DLD1 (cell line): ENCODE results near the gene MLNR.

Experiments
- in situ Hi-C: cut with HindIII; loops from 2 replicates; pipeline ENCODE4 v1.10.0; 2017; ENCODE audit warnings: low sequenced_read_pairs

Gene MLNR

DNA sequence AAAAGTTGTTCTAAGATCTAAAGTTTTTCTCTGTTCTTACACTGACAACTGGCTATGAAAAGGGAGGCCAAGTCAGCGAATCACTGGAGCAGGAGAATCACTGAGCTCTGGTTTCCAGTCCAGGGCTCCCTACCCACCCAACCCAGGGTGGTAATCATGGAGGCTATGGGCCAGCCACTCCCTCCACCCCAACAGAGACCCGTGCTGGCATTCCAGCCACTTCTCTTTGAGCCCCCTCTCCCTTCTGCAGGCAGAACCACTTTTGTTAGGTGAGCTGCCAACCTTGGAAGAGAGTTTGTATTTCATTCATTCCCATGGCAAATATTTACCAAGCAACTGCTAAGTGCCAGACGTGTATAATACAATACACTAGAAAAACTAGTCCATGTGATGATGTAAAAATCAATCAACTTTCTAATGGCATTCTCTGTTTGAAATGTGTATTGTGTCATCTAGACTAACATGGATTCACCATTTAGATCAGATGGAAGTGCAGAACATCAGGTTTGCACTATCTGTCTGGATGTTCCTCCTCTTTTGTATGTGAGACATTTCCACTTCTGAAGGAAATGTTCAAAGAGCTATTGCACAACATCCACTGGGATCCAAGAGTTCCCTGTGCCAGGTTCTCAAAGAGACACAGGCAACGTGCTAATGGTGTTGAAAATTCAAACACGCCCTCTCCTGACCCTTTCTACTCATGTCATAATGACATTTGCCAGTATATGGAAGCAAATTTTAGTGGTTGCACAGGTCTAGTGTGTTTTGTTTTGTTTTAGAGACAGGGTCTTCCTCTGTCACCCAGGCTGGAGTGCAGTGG is 5.3 kb downstream of the MLNR start:
- in situ Hi-C loops, result no loop called here

DNA sequence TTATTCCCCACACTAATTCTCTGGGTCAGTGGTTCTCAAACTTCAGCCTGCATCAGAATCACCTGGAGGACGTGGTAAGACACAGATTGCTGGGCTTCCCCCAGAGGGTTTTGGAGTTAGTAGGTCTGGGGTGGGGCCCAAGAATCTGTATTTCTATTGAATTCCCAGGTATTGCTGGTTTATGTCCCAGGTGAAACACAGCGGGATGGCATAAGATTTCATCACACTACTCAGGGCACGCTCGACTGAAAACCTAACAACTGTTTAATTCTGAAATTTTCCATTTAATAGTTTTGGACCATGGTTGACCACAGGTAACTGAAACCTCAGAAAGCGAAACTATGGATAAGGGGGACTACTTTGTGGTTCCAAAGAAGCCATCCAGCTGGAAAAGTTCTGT is 6.5 kb downstream of the MLNR start:
- in situ Hi-C loops, result no loop called here

DNA sequence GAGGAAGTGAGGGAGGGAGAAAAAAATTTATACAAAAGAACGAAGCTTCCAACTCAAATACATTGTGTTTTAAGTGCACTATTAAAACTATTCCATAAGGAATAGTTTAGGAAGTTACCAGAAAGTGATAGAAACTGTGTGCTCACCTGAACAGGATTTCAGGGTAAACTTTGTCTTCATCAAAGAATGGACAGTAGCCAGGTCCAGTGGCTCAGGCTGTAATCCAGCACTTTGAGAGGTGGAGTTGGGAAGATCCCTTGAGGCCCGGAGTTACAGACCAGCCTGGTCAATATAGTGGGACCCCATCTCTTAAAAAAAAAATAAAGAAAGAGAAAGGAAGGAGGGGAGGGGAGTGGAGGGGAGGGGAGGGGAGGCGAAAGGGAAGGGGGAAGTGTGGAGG is 14.6 kb downstream of the MLNR start:
- in situ Hi-C loops, result no loop called here

DNA sequence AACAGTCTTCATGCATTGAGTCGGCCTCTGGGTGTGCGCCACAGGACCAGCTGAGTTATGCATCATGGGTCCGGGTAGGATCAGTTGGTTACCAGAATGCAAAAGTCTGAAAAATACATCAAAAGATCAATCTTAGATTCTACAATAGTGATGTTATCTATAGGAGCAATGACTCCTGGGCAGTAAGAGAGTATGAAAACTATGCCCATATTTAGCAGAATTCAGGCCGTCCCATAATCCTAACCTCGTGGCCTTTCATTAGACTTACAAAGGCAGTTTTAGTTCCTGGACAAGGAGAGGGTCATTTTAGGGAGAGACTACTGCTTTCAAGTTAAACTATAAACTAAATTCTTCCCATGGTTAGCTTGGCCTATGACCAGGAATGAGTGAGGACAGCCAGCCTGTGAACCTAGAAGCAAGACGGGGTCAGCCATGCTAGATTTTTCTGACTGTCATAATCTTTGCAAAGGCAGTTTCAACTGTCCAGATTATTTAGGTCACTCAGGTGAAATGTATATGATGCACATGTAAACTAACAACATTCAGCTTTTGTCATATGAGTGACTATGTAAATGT is 15.8 kb downstream of the MLNR start:
- in situ Hi-C loops, result no loop called here

DNA sequence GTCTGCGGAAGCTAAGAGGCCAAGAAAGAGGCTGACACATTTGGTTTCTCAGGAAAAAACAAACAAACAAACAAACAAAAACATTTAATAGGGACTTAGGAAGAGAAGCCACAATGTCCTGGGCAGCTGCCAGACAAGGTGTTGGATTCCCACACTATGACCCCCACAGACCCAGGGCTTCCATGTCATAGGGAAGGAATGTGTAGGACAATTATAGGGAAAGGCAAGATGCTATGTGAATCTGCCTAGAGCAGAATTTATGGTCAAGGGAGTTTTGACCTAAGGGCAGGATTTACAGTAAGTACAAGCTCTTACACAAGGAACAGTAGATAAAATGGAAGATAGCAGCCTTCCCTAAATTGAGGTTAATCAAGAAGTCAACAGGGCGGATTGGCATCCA is 18.5 kb downstream of the MLNR start:
- in situ Hi-C loops, result no loop called here

DNA sequence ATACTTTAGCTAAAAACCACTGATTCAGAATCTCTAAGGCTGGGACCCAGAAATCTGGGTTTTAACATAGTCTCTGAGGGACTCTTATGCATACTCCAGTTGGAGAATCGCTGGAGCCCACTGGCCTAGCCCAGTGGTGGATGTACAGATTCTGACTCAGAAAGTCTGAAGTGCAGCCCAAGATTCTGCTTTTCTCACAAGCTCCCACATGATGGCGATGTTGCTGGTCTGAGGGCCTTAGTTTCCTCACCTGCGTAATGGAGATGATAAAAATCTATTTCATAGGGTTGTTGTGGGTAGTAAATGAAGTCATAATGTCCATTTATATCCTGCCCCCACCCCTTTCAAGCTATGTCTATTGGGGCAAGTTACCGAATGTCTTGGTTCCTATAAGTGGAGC is 19.9 kb downstream of the MLNR start:
- in situ Hi-C loops, result no loop called here

DNA sequence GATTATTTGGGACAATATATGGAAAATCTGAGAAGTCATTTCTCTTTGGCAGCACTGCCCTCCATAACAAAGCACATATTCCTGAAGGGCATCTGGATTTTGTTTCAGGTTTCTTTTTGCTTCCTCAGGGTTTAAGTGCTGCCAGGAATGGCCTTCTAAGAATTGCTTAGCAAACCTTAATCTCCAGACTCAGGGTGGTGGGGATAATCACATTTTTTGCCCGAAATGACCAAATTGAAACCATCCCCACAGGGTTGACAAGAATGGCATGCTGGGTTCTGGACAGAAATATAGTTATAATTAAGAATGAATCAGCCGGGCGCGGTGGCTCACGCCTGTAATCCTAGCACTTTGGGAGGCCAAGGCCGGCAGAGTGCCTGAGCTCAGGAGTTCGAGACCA is 21.2 kb downstream of the MLNR start:
- in situ Hi-C loops, result no loop called here

DNA sequence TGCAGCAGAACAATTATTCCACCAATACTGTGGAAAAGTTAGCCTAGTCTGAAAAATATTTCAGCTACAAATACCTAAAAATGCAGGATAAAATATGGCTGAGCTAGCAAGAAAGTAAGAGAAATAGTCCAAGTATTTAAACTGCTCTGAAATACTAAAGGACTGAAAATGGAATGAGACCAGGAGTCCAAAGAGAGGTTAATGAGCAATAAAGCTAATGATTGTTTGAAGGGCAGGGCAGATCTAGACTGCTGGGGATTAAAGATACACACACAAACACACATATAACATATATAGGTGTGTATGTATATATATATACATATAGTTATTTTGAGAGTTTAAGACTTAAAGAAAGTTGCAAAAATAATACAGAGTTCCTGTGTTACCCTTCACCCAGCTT is 25.0 kb downstream of the MLNR start:
- in situ Hi-C loops, result no loop called here

DNA sequence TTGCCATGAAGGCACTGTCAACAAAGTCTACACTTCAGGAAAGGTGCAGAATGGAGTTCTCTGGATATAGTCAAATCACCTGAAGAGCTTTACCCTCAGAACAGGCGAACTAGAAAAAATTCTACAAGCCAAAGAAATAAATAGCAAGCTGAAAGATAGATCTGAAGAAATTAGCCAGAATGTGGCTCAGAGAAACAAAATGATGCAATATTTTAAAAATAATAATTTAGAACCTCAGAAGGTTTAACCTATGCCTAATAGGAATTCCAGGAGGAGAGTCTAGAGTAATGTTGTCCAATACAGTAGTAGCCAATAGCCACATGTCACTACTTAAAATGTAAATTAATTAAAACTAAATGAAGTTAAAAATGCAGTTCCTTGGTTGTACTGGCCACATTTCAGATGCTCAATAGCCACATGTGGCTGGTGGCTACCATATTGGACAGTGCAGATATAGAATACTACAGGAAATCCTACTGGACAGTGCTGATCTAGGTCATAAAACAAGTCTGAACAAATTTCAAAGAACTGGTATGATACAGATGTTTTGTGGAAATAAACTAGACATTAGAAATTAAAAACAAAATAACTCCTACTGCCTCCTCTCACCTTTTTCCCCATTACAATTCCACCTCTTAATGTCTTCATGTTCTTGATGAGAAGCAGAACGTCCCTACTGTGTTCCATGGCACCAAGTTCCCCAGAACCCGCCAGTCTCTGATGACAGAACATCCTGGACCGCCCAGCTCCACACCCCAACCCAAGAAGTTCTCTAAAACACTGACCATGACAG is 26.9 kb downstream of the MLNR start:
- in situ Hi-C loops, result no loop called here

DNA sequence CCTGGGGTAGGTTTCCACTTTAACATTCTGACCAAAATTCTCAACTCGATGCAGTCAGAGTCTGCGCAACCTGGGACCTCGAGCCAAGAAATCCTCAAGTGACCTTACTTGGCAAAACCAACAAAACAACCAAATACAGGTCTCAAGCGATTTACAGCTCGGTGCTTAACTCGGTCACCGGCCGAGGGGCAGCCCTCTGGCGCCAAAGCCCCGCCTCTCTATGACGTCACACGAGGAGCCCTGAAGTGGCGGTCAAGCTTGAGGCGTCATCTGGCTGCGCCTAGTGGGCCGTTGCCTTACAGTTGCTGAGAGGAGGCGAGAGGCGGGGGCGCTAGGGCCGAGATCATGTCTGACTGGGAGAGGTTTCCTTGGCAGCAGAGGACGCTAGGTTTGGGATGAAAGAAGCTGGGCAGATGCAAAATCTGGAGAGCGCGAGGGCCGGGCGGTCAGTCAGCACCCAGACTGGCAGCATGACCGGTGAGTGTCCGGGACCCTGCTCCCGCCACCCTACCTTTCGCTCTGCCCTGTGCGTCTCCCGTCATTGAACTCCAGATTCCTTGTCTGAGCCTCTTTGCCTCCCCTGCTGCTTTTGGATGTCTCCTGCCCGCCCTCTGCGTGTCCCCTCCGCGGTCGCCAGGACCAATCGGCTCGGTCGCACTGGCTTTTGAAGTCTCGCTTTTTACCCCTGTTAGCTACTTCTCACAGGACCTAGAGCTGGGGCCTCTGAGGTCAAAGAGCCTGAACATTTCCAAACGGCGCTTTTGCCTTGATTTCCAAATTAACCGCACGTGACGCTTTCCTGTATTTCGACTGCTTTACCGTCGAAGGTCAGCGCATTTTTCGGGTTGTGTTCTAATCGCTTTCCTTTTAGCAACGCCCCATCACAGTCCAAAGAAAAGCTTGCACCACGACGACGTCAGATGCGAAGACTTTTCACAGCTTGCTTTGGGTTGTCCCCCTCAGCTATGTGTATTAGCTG is 27.8 kb downstream of the MLNR start, which contains the start of gene CDADC1:
Gene CDADC1 (plus strand): TSS at position 283 of the 979 bp plus-strand sequence. CDS start 113 bp downstream, at position 396.
- in situ Hi-C loops, result no loop called here

DNA sequence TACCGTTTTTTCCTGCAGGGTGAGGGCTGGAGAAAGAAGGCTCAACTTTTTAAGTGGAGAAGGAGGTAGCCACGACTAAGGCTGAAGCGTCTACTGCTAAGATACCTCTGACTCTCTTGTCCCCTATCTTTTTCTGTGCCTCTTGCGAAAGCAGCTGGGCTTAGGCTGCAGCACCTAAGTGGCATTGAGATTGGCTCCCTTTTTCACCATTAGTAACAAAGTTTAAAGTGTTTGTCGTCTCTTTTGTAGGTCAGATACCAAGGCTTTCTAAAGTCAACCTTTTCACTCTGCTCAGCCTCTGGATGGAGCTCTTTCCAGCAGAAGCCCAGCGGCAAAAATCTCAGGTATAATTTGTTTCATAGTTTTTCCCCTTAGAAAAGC is 28.5 kb downstream of the MLNR start:
- in situ Hi-C loops, result no loop called here

DNA sequence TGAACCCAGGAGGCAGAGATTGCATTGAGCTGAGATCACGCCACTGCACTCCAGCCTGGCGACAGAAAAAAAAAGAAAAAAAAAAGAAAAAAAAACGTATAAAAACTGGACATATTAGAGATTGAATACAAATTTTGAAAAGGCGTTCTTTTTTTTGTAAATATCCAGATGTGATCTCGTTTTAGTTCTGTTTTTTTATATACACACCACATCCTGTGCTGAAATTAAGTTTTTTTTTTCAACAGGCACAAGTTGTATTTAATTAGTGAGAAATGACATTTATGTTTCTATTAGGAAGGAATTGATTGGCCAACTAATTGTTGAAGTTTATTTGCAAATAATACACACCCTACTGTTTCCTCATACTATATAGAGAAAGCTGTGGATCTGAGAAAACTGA is 31.2 kb downstream of the MLNR start:
- in situ Hi-C loops, result no loop called here

DNA sequence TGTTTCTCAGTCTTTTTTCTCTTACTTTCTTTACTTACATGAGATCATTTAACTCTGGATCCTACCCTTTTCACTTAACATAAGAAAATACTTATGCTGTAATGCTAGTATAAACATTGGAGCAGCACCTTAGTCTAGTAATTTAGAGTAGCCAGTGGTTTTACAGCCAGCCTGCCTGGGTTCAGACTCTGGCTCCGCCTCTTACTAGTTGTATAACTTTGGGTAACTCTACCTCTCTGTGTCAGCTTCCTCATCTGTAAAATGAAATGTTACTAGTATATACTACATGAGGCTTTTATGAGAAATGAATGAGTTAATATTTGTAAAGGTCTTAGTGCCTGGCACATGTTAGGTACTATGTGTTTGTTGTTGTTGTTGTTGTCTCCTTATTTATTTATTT is 33.2 kb downstream of the MLNR start:
- in situ Hi-C loops, result no loop called here

DNA sequence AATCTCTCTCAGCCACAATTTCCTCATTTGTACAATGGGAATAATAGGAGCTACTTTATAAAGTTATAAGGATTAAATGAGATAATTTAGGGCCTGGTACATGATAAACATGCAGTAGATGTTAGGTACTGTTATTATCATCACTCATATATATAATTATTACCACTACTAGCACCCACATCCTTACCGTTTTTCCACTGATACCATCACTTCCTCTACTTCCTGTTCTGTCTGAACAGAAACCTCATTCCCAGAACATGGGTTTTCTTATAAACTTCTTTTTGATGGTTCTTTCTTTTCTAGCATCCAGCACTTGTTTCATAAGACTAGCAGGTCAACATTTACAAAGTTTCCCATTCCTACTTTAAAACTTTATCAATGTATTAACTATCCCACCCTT is 33.9 kb downstream of the MLNR start:
- in situ Hi-C loops, result no loop called here

DNA sequence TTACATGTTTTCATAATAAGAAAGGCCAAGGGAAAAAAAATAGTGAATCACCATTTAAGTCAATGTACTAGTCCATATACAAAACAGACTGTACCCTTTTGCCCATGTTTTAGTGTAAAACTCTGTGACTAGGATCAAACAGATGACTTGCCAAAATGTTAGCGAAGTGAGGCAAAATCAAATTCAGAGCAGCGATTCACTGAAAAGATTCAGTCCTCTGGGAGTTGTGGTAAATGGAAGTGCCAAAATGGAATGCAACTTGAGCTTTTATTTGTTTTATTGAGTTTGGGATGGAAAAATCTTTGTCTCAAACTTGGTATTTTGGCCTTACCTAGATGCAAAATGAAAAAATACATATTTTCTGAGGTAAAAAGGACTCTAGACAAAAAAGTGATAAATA is 36.7 kb downstream of the MLNR start:
- in situ Hi-C loops, result no loop called here

DNA sequence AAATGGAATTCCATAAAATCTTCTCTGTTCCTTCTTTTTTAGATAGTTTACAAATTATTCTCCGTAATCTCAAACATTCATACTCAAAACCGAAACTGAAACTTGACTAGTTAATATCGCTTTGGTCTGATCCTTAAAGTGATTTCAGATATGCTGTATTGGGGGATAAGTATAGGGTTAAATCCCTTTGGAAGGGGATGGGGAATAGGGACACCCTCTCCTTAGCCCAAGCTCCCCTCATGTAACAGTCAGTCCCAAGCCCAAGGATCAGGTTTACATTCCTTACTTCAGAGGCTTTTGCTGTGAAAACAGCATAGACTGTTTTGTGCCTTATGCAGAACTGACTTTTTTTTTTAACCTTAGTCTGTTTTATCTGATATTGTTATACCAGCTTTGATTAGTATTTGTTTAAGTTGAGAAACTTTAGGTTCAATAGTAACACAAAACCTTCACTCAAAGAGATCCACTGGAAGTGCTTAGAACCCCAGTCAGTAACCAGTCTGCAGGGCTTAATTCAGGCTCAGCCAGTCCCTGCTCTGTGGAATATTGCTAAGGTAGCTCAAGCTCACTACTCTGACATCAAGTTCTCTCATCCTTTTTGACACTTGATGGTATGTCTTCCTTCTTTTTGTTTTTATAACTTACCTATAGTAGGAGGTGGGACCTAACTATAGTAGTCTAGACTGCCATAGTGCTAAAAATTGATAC is 38.1 kb downstream of the MLNR start:
- in situ Hi-C loops, result no loop called here

DNA sequence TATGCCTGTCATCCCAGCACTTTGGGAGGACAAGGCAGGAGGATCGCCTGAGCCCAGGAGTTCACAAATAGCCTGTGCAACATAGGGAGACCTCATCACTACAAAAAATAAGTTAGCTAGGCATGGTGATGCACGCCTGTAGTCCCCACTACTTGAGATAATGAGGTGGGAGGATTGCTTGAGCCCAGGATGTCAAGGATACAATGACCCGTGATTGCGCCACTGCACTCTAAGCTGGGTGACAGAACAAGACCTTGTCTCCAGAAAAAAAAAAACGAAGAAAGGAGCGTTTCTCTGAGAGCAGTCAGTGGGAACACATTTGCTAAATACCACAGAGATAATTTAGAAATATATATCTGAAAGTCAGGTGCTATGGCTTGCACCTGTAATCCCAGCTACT is 39.4 kb downstream of the MLNR start:
- in situ Hi-C loops, result no loop called here

DNA sequence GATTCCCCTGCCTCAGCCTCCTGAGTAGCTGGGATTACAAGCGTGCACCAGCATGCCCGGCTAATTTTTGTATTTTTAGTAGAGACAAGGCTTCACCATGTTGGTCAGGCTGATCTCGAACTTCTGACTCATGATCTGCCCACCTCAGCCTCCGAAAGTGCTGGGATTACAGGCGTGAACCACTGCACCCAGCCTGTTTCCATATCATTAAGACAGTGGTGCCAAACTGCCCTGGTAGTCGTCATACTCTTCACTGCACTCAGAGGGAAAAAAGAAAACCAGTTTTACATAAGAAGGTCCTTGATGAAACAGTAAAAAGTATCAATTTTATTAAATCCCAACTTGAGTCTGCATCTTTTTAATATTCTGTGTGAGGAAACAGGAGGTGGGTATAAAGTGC is 42.5 kb downstream of the MLNR start:
- in situ Hi-C loops, result no loop called here

DNA sequence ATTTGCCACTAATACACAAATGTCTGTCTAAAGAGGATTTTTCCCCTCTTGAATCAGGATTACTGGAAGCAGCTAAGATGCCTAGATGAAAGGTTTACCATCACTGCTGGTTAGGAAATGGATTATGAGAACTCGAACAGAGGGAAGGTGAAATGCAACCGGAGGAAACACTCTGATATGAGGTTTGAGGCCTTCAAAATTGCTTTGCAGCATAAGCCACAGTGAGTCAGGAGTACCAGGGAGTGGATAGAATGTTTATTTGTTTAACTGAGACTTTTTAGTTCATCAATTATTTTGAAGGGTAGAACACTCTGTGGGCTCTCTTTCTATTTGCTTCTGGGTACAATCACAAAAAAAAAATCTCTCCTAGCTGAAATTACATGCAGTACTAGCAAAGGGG is 45.7 kb downstream of the MLNR start:
- in situ Hi-C loops, result no loop called here

DNA sequence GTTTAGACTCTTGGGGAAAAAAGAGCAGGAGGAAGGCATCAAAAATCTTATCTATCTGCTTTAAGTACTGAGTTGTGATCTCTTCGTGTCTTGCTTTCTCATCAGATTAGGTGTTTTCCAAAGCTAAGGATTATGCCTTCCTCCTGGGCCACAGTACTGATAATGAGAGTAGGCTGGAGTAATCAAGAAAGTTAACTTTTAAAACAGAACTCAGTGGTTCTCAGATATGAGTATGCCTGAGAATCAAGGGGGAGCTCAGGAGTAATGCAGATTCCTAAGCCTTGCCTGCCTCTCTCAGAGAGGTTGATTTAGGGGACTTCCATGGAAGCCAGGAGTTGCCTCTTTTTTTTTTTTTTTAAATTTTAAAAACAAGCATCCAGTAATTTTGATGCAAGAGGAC is 51.1 kb downstream of the MLNR start:
- in situ Hi-C loops, result no loop called here
